D721Med (cell line): ENCODE results near the gene TUBGCP2.

Experiments used
- DNase-seq: peaks from one replicate; pipeline ENCODE4 v3.0.0; 2011; ENCODE audit warnings: low spot score; ENCODE audit not compliant: insufficient read length
- FAIRE-seq: peaks from 2 replicates; lab custom pipeline; 2011; peaks lifted over from hg19 to GRCh38; lab: Jason Lieb, UNC
- TF ChIP-seq, protein P1 (sequence below): IDR thresholded peaks from 2 replicates; pipeline ENCODE4 v1.5.1; 2012; ENCODE audit warnings: mild to moderate bottlenecking, control low read depth; ENCODE audit not compliant: insufficient read depth; ENCODE audit errors: missing control alignments

TUBGCP2 gene

GRCh38 chr10:133277277-133277992, 31.2 kb downstream of the TUBGCP2 start:
- no peak for DNase-seq
- no peak for FAIRE-seq
- TF ChIP-seq, protein P1, sequence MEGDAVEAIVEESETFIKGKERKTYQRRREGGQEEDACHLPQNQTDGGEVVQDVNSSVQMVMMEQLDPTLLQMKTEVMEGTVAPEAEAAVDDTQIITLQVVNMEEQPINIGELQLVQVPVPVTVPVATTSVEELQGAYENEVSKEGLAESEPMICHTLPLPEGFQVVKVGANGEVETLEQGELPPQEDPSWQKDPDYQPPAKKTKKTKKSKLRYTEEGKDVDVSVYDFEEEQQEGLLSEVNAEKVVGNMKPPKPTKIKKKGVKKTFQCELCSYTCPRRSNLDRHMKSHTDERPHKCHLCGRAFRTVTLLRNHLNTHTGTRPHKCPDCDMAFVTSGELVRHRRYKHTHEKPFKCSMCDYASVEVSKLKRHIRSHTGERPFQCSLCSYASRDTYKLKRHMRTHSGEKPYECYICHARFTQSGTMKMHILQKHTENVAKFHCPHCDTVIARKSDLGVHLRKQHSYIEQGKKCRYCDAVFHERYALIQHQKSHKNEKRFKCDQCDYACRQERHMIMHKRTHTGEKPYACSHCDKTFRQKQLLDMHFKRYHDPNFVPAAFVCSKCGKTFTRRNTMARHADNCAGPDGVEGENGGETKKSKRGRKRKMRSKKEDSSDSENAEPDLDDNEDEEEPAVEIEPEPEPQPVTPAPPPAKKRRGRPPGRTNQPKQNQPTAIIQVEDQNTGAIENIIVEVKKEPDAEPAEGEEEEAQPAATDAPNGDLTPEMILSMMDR = no peak

DNA sequence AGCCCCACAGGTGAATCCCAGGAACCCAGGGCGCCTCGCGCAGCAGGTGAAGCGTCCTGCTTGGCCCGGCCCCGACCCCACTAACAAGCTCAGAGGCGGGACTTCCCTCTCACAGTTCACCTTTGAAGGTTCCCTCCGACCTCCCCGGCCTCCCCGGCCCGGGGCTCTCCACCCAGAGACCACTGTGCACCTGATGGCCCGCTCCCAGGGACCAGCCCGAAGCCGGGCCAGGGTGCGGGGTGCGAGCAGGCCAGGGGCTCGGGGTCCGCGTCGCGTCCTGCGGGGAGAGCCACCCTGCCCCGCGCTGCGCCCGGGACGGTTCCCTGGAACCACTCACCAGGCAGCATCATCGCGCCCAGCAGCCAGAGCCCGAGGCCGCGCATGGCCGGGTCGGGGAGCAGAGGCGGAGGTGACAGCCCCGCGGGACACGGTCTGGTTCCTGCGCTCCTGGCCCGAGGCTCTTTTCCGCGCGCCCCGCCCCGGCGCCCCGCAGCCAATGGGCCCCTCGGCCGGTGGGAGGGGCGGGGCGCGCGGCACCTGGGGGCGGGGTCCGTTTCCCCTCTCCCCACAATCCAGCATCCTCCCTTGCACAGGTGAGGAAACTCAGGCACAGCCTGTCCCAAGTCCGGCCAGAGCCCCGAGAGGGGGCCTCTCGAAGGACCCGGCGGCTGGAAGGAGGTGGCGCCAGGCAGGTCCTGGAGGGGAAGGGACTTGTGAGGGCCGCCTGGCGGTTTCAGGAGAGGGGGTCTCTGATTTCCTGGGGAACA, 32.1 kb downstream of the TUBGCP2 start, which contains the start of gene ADAM8:
ADAM8 (minus strand) TSS at position 434 of the 767 bp plus-strand sequence; CDS start at position 383, 51 bp downstream.
- TF ChIP-seq, protein P1 = no peak
- FAIRE-seq = no peak
- DNase-seq = no peak

- DNase-seq (no peak), FAIRE-seq (no peak)
- TF ChIP-seq, protein P1 = no peak
Measured at GRCh38 chr10:133276100-133276434, 32.6 kb downstream of the TUBGCP2 start.

- TF ChIP-seq, protein P1 = no peak
- FAIRE-seq = no peak
- no peak for DNase-seq
Measured at GRCh38 chr10:133275684-133276092, 33.0 kb downstream of the TUBGCP2 start.

DNA sequence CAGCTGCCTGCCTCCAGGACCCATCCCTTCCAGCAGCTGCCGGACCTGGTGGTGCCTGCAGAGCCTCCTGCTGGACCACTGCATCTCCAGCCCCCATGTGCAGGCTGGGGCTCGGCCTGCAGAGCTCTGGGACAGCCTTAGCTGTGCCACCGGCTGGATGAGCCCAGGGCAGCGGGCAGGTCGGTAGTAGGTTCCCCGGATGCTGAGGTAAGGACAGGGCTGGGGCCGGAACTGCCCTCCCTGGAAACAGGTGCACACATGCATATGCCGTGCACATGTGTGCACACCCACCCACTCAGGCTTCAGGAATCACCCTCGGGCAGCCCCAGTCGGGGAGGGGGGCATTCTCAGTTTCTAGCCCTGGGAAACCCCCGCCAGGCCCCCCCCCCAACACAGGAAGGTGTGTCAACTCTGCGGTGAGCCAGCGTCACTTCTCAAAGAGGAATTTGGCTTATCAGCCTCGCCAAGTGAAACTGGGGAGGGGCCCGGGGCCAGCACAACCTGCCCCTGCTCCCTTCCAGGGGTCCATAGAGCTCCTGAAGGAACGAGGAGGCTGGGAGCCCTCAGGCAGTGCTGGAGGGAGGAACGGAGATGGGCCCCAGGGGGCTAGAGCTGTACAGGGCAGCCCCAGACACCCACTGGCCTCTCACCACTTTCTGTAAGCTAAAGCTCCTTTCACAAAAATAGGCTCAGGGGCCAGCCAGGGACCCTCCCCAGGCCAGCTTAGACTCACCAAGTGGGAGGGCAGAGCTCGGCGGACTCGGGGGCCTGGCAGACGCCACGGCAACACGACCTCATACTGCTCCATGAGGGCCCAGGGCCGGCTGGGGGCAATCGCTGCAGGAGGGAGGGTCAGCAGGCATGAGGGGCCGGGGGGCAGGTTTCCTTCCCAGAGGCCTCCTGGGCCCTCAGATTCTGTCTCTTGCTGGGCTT, 33.7 kb downstream of the TUBGCP2 start:
- TF ChIP-seq, protein P1 = no peak
- DNase-seq = no peak
- no peak for FAIRE-seq

DNA sequence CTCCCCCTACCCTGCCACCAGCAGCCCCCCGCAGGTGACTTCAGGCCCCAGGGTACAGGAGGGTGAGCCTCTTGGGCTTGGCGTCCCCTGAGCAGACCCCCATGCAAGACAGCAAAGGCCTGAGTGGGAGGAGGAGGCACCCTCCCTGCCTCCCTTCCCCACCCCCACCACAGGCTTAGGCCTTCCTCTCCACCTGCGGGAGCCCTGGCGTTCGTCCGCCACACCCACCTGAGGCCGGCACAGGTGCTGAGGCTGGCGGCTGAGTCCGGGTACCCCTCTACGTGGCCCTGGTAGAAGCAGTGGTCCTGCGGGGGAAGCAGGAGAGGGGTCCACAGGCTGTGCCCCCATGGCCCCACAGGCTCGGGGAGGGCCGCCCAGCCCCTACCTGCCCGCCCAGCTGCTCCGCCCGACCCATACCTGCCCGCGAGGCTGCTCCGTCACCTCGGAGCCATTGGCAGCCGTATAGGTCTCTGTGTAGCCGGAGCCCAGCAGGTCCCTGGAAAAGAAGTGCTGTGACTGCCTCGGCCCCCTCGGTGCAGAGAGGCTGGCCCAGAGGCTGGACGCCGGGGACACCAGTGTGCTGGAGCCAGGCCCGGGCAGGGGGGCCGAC, 35.0 kb downstream of the TUBGCP2 start:
- DNase-seq = no peak
- FAIRE-seq = no peak
- TF ChIP-seq, protein P1 = no peak
